Neutrophil (primary cell): ENCODE measurements around the gene SDC1.

ENCODE experiments used
- H3K27ac ChIP-seq: fragments of 200-600 bp; sonication (generic); 2 replicates; pipeline ENCODE4 v1.5.1; 2016; ENCODE audit warnings: mild to moderate bottlenecking, moderate library complexity
- H3K27me3 ChIP-seq: fragments of 200-600 bp; sonication (generic); 2 replicates; pipeline ENCODE4 v1.6.0; 2016; ENCODE audit warnings: mild to moderate bottlenecking
- H3K36me3 ChIP-seq: fragments of 200-600 bp; sonication (generic); 2 replicates; pipeline ENCODE4 v1.5.1; 2017
- H3K4me1 ChIP-seq, 2 experiments: fragments of 200-600 bp in 1 of 2; sonication (generic) in 1 of 2; 1 replicate in 1 of 2; 2 replicates in 1 of 2; pipeline versions ENCODE4 v1.5.1 to v1.6.1; 2013 to 2016; ENCODE audit warnings: low read depth in 1 of 2, low read length in 1 of 2, mild to moderate bottlenecking in 1 of 2, moderate library complexity in 1 of 2; ENCODE audit not compliant: control insufficient read depth in 1 of 2, insufficient read depth in 1 of 2
- H3K4me3 ChIP-seq, 2 experiments: fragments of 200-600 bp in 1 of 2; sonication (generic) in 1 of 2; 1 replicate in 1 of 2; 2 replicates in 1 of 2; pipeline ENCODE4 v1.5.1; 2013 to 2016; ENCODE audit warnings: low read depth in 1 of 2, low read length in 1 of 2, mild to moderate bottlenecking in 1 of 2, moderate library complexity in 1 of 2
- H3K9me3 ChIP-seq: fragments of 200-600 bp; sonication (generic); 2 replicates; pipeline ENCODE4 v1.5.1; 2016
- TF ChIP-seq, protein P1 (sequence below): fragments of 200-600 bp; sonication (generic); IDR thresholded peaks from 2 replicates; pipeline ENCODE4 v1.5.1; 2016; ENCODE audit warnings: antibody characterized with exemption

Gene SDC1

DNA sequence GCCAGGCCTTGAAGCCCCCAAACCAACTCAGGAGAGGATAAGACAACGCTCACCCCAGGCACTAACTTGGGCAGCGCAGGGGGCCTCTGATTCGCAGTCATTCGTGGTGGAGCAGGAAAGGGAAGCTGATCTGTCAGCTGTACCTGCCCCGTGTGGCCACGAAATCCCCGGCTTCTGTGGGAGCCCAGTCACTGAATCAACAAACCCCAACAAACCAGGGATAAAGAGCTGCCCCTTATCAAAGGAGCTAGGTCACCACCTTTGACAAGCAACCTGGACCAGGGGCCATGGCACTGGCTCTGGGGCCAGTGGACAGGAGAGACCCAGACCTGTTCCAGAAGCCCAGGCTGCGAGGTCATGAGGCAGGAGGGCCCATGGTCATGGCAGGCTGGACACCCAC is 14.5 kb downstream of the SDC1 start:
- no peaks in the 10 kb centered on the region for H3K4me1 ChIP-seq
- TF ChIP-seq, protein P1, sequence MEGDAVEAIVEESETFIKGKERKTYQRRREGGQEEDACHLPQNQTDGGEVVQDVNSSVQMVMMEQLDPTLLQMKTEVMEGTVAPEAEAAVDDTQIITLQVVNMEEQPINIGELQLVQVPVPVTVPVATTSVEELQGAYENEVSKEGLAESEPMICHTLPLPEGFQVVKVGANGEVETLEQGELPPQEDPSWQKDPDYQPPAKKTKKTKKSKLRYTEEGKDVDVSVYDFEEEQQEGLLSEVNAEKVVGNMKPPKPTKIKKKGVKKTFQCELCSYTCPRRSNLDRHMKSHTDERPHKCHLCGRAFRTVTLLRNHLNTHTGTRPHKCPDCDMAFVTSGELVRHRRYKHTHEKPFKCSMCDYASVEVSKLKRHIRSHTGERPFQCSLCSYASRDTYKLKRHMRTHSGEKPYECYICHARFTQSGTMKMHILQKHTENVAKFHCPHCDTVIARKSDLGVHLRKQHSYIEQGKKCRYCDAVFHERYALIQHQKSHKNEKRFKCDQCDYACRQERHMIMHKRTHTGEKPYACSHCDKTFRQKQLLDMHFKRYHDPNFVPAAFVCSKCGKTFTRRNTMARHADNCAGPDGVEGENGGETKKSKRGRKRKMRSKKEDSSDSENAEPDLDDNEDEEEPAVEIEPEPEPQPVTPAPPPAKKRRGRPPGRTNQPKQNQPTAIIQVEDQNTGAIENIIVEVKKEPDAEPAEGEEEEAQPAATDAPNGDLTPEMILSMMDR: no peak
- H3K27ac ChIP-seq: no peak overlapping the region
- H3K9me3 ChIP-seq: no peaks in the 10 kb centered on the region
- no peaks in the 10 kb centered on the region for H3K27me3 ChIP-seq
- H3K4me3 ChIP-seq: no peak overlapping the region
- no peaks in the 10 kb centered on the region for H3K36me3 ChIP-seq

DNA sequence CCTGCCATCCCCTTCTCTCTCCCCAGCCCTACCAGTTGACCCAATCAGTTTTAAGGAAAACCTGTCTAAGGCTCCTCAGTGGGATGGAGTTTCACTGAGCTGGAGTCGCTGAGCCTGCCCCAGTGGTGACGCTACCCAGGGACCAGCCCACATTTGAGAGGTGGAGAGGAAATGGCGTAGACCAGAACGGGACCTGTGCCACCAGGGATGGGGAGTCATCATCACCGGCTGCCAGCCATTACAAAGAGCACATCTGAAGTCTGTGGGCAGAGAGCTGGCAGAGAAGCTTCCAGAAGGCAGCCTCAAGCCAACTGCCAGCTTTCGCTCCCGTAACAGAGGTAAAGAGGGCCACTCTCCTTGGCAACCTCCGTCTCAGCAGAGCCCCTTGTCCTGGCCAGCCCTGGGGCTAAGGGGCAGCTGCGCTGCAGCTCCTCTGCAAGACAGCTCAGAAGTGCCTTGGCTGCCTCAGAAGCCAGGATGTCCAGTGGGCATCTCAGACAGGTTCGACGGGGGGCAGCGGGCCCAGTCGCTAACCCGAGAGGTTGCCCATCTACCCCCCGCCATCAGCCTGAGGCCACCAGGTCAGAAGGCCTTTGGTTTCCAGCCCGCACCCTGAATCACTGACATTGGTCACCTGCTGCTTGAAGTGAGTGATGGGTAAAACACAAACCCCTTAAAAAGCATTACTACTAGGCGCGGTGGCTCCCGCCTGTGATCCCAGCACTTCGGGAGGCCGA is 15.4 kb downstream of the SDC1 start:
- no peak overlapping the region for H3K4me3 ChIP-seq
- TF ChIP-seq, protein P1: no peak
- H3K36me3 ChIP-seq: no peaks in the 10 kb centered on the region
- no peak overlapping the region for H3K27ac ChIP-seq
- H3K27me3 ChIP-seq: no peaks in the 10 kb centered on the region
- no peaks in the 10 kb centered on the region for H3K4me1 ChIP-seq
- H3K9me3 ChIP-seq: no peaks in the 10 kb centered on the region

DNA sequence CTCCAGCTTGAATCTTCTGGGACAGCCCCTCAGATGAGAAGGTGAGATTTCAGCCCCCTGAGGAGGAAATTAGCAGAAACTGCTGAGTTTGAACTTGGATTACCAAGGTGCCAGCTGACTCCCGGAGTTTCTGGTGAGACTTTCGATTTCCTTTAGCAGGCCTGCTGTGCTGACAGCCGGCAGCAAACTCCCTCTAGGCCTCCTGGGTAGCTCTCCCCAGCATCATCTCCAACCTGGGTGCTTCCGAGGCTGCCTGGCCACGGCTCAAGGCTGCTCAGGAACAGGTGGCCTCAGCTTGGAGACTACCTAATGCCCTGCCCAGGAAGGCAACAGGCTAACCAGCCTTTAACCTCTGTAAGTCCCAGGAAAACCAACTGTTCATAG is 16.5 kb downstream of the SDC1 start:
- Histone ChIP-seq H3K27ac (no peak overlapping the region), H3K4me3 (no peak overlapping the region)

DNA sequence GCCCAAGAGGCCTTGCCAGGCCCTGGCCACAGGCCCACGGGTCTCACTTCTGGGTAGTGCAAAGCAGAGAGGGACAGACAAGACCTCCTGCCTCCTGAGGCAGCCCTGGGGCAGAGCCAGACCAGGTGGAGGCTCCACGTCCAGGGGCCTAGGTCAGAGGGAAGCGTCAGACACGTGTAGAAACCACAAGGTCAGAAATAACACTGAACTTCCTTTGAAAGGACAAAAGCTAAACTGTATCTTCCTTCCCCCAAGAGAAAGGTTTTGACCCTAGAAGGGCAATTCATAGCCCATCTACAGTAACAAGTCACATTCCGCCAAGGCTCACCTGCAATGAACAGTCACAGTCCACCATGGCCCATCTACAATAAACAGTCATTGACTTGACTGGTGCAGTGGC is 17.9 kb downstream of the SDC1 start:
- Histone ChIP-seq H3K27me3 (no peaks in the 10 kb centered on the region), H3K4me3 (no peak overlapping the region), H3K9me3 (no peaks in the 10 kb centered on the region), H3K36me3 (no peaks in the 10 kb centered on the region), H3K27ac (no peak overlapping the region), H3K4me1 (no peaks in the 10 kb centered on the region)
- TF ChIP-seq, protein P1: no peak

More for the DNA sequence above, 16.5 kb downstream of the SDC1 start:
- no peaks in the 10 kb centered on the region for H3K4me1 ChIP-seq
- TF ChIP-seq, protein P1: no peak
- H3K9me3 ChIP-seq: no peaks in the 10 kb centered on the region
- no peaks in the 10 kb centered on the region for H3K27me3 ChIP-seq
- no peaks in the 10 kb centered on the region for H3K36me3 ChIP-seq

DNA sequence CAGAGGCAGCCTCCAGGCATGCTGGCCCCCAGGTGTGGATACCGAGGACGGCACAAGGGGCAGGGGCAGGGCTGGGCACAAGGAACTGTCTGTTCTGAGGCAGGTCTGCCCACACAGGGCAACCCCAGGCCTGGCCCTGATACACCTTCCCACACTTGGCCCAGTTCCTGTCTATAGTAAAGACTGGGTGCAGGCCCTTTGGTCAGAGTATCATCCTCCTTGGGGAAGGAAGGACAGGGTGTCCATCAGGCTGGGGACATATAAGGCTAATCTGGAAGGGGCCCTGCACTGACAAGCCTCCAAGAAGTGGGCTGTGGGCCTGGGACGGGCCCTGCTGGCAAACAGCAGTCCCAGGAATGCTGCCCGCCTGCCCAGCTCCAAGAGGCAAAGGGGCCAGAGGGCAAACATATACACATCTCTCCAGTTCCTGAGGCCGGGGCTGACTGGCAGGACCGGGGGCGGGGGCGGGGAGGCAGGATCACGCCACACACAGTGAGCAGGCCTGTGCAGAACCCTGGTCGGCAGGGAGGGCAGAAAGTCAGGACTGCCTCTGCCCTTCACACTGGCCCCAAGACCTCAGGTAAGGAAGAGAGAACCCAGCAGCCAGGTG is 18.9 kb downstream of the SDC1 start:
- TF ChIP-seq, protein P1: no peak
- Histone ChIP-seq H3K4me1 (no peaks in the 10 kb centered on the region), H3K36me3 (no peaks in the 10 kb centered on the region), H3K4me3 (no peak overlapping the region), H3K27me3 (no peaks in the 10 kb centered on the region), H3K27ac (no peak overlapping the region), H3K9me3 (no peaks in the 10 kb centered on the region)
